RWPE2 (cell line): Measurements from ENCODE around the gene NSD1.
"Not testable (repeated sequence)": the region's sequence is repeated elsewhere in the genome, so short reads cannot be mapped to it uniquely, and the experiment has no call there.

Experiments used
- ATAC-seq: fragments of 200-7000 bp; cut with Tn5 transposase; 3 replicates; pipeline ENCODE4 v1.9.1; 2021; ENCODE audit warnings: low read depth
- DNase-seq: peaks from one replicate; pipeline ENCODE4 v3.0.0-alpha.2; 2020; ENCODE audit warnings: low spot score
- H3K27ac ChIP-seq: fragments of 450-650 bp; 2 replicates; pipeline ENCODE4 v1.5.1; 2017; ENCODE audit warnings: mild to moderate bottlenecking; ENCODE audit not compliant: poor library complexity, severe bottlenecking
- H3K27me3 ChIP-seq: fragments of 250-450 bp; sonication (Bioruptor Pico); 2 replicates; pipeline ENCODE4 v1.5.1; 2021; ENCODE audit warnings: mild to moderate bottlenecking, moderate library complexity; ENCODE audit not compliant: insufficient read depth, poor library complexity, severe bottlenecking
- H3K36me3 ChIP-seq: fragments of 250-450 bp; sonication (Bioruptor Pico); 2 replicates; pipeline ENCODE4 v1.5.1; 2020; ENCODE audit warnings: low read depth, mild to moderate bottlenecking, moderate library complexity
- H3K4me1 ChIP-seq: fragments of 250-450 bp; sonication (Bioruptor Pico); 2 replicates; pipeline ENCODE4 v1.5.1; 2021; ENCODE audit warnings: mild to moderate bottlenecking, moderate library complexity; ENCODE audit not compliant: insufficient read depth, poor library complexity, severe bottlenecking
- H3K4me3 ChIP-seq: fragments of 250-450 bp; sonication (Bioruptor Pico); 2 replicates; pipeline ENCODE4 v1.5.1; 2021; ENCODE audit warnings: mild to moderate bottlenecking, moderate library complexity; ENCODE audit not compliant: severe bottlenecking
- H3K9me3 ChIP-seq: fragments of 250-450 bp; sonication (Bioruptor Pico); 2 replicates; pipeline ENCODE4 v1.5.1; 2021; ENCODE audit warnings: mild to moderate bottlenecking, moderate library complexity; ENCODE audit not compliant: severe bottlenecking
- CTCF ChIP-seq: fragments of 450-650 bp; IDR thresholded peaks from one replicate; pipeline ENCODE4 v1.5.1; 2017; ENCODE audit warnings: mild to moderate bottlenecking, moderate library complexity; ENCODE audit not compliant: poor library complexity, severe bottlenecking

Gene NSD1

GRCh38 chr5:177142098-177142611 lies 8.6 kb downstream of the NSD1 start:
- H3K4me3 ChIP-seq: no peak overlapping the region
- no peaks in the 10 kb centered on the region for H3K27me3 ChIP-seq
- DNase-seq (no peak), ATAC-seq (no peak)
- peaks cover 95% of the 10 kb centered on the region for H3K36me3 ChIP-seq
- TF ChIP-seq CTCF: no peak
- peaks cover 4% of the 10 kb centered on the region for H3K4me1 ChIP-seq
- no peaks in the 10 kb centered on the region for H3K9me3 ChIP-seq
- no peak overlapping the region for H3K27ac ChIP-seq

- ATAC-seq: no peak
- H3K27me3 ChIP-seq: no peaks in the 10 kb centered on the region
These were observed 9.2 kb downstream of the NSD1 start for GRCh38 chr5:177142778-177143177.

GRCh38 chr5:177146891-177147638 lies 13.5 kb downstream of the NSD1 start:
- no peak for DNase-seq
- no peak for TF ChIP-seq CTCF
- ATAC-seq: no peak

More at GRCh38 chr5:177142778-177143177, 9.2 kb downstream of the NSD1 start:
- Histone ChIP-seq H3K36me3 (peaks cover 95% of the 10 kb centered on the region), H3K9me3 (no peaks in the 10 kb centered on the region), H3K27ac (no peak overlapping the region), H3K4me1 (no peaks in the 10 kb centered on the region), H3K4me3 (no peak overlapping the region)
- DNase-seq: no peak
- TF ChIP-seq CTCF: no peak

DNA sequence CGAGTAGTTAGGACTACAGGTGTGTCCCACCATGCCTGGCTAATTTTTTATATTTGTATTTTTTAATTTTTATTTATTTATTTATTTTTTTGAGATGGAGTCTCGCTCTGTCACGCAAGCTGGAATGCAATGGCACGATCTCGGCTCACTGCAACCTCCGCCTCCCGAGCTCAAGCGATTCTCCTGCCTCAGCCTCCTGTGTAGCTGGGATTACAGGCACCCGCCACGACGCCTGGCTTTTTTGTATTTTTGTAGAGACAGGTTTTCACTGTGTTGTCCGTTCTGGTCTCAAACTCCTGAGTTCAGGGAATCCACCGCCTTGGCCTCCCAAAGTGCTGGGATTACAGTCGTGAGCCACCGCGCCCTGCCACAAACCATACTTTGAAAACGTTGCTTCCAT lies 16.5 kb downstream of the NSD1 start:
- DNase-seq, H3K9me3 ChIP-seq, H3K4me1 ChIP-seq, H3K4me3 ChIP-seq, H3K27ac ChIP-seq, H3K27me3 ChIP-seq, ATAC-seq: not testable (repeated sequence)
- peaks cover 77% of the 10 kb centered on the region for H3K36me3 ChIP-seq

More at GRCh38 chr5:177146891-177147638, 13.5 kb downstream of the NSD1 start:
- Histone ChIP-seq H3K27me3 (no peaks in the 10 kb centered on the region), H3K4me1 (no peaks in the 10 kb centered on the region), H3K36me3 (peaks cover 86% of the 10 kb centered on the region), H3K4me3 (no peak overlapping the region), H3K9me3 (no peaks in the 10 kb centered on the region), H3K27ac (no peak overlapping the region)

- H3K4me3 ChIP-seq: no peak overlapping the region
- TF ChIP-seq CTCF: no peak
- no peak for DNase-seq
These were observed 20.6 kb downstream of the NSD1 start for GRCh38 chr5:177154003-177154643.

More at GRCh38 chr5:177154003-177154643, 20.6 kb downstream of the NSD1 start:
- H3K27ac ChIP-seq: no peak overlapping the region
- H3K4me1 ChIP-seq: no peaks in the 10 kb centered on the region
- H3K27me3 ChIP-seq: no peaks in the 10 kb centered on the region
- peaks cover 47% of the 10 kb centered on the region for H3K36me3 ChIP-seq
- no peak; the same call in 2 of the 3 replicates for ATAC-seq
- H3K9me3 ChIP-seq: no peaks in the 10 kb centered on the region
